Astrocyte (in vitro differentiated cells and primary cell): ENCODE results near the gene CPED1.

Experiments
- EZH2 ChIP-seq: IDR thresholded peaks from 2 replicates; pipeline ENCODE4 v1.6.1; 2012; ENCODE audit warnings: mild to moderate bottlenecking, low read length, inconsistent platforms; ENCODE audit not compliant: insufficient read depth
- TF ChIP-seq, protein P1 (sequence below): IDR thresholded peaks from 2 replicates; pipeline ENCODE4 v1.5.1; 2011; ENCODE audit warnings: low read depth, mild to moderate bottlenecking, inconsistent platforms, low read length, moderate library complexity; ENCODE audit not compliant: insufficient read depth

DNA sequence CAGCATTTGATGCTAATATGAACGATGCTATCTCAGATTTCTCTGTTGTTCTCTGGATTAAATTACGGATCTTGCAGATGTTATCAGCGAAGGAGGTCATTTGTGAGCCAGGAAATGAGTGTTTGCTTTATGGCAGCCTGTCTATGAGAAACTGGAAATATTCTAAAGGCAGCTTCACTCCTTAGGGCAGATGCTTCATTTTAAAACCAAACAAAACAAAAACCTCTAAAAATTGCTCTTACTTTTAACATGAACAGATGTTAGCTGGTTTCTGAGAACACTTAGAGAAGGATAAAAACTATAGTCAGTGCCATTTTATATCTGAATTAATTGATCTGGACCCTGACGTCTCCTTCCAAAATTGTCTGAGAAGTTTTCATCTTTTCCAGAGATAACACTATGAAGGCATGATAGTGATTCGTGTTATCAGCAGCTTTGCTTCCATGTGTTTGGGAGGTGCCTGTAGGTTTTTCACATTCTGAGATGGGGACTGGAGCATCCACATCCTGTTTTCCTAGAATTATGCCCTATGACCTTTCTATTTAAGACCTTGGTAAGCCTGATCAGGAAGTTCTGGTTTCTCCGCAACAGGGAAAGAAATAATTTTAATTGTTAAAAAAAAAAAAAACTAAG, 53.1 kb downstream of the CPED1 start:
- TF ChIP-seq, protein P1, sequence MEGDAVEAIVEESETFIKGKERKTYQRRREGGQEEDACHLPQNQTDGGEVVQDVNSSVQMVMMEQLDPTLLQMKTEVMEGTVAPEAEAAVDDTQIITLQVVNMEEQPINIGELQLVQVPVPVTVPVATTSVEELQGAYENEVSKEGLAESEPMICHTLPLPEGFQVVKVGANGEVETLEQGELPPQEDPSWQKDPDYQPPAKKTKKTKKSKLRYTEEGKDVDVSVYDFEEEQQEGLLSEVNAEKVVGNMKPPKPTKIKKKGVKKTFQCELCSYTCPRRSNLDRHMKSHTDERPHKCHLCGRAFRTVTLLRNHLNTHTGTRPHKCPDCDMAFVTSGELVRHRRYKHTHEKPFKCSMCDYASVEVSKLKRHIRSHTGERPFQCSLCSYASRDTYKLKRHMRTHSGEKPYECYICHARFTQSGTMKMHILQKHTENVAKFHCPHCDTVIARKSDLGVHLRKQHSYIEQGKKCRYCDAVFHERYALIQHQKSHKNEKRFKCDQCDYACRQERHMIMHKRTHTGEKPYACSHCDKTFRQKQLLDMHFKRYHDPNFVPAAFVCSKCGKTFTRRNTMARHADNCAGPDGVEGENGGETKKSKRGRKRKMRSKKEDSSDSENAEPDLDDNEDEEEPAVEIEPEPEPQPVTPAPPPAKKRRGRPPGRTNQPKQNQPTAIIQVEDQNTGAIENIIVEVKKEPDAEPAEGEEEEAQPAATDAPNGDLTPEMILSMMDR, result no peak
- TF ChIP-seq EZH2, result no peak
